ENCODE data around the gene OGDH.

Gene OGDH

DNA sequence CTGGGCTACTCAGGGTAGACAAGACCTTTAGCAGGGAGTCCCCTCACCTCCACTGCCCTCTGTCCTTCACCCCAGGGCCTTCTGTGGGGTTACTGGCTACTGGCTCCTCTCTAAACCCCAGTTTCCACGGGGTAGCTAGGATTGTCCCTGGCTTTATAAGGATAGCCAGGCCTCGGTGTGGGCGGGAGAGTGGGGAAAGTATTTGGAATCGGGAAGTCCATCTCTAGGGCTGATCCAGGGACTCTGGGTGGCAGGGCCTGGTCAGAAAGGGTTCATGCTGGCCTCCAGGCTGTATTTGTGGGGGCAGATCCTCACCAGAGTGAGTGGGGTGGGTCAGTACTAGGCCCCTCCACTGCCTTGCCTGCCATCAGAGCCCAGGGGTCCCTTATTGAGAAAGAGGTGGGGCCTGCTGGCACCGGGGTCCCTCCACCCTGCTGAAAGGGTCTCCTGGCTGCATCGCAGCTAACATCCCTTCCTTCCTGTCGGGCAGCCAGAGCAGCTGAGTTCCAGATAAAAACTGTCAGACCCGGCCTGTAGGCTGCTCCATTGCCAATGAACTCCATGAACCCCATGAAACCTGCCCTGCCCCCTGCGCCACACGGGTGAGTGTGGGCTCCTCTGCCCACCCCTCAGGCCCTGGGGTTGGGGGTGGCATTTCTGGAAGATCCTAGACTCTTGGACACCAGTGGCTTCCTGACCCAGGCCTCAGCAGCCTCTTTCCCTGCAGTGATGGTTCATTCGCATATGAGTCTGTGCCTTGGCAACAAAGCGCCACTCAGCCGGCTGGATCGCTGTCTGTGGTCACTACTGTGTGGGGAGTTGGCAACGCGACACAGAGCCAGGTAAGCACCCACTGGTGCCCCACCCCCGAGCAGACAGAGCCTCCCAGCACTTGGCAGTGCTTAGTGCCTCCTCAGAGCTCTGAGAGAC lies 149.5 kb downstream of the OGDH start:
- Histone ChIP-seq H3K4me1 (ENCODE audit: insufficient read depth, low read length) (peaks cover 38% of the 10 kb centered on the region), H3K27ac (ENCODE audit: low read depth, low read length) (peak overlapping the region; percentile 66), H3K4me3 (ENCODE audit: low read depth in 1 of 2, low read length in 2 of 2) (peak overlapping the region in 1 of 2 donors; percentile 19), H3K9ac (ENCODE audit: low read length) (no peak overlapping the region), H3K36me3 (ENCODE audit: insufficient read depth, low read length) (peaks cover 22% of the 10 kb centered on the region), H3K9me3 (ENCODE audit: low read length) (no peaks in the 10 kb centered on the region), H3K27me3 (ENCODE audit: control insufficient read depth in 1 of 2, insufficient read depth in 2 of 2, low read length in 2 of 2) (no peaks in the 10 kb centered on the region)

DNA sequence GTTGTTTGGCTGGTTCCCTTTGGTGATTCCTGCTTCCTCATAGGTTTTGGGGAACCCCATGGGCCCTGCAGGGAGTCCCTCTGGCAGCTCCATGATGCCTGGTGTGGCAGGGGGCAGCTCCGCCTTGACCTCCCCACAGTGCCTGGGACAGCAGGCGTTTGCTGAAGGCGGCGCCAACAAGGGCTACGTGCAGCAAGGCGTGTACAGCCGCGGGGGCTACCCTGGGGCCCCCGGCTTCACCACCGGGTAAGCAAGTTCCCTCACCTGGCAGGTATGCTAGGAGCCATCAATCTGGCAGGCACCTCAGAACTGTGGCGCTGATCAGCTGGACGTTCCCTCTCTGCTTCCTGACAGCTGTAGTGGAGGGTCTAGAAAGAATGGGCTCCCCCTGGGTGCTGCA lies 150.5 kb downstream of the OGDH start:
- H3K9ac ChIP-seq (ENCODE audit: low read length), result no peak overlapping the region

DNA sequence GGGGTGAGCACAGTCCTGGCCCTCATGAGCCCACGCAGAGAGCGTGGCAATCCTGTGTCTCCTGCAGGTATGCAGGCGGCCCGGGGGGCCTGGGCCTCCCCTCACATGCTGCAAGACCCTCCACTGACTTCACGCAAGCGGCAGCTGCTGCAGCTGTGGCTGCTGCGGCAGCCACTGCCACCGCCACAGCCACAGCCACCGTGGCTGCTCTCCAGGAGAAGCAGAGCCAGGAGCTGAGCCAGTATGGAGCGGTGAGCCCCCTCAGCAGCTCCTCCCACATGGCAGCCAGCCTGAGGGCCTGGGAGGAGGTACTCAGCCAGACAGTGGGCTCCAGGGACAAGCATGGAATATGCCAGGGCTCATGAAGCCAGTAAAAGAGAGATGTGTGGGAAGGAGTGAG lies 150.9 kb downstream of the OGDH start:
- peaks cover 30% of the 10 kb centered on the region for H3K36me3 ChIP-seq (ENCODE audit: insufficient read depth, low read length)
- peaks cover 41% of the 10 kb centered on the region for H3K4me1 ChIP-seq (ENCODE audit: insufficient read depth, low read length)
- no peak overlapping the region for H3K27ac ChIP-seq (ENCODE audit: low read depth, low read length)
- H3K9ac ChIP-seq (ENCODE audit: low read length), result no peak overlapping the region
- H3K4me3 ChIP-seq (ENCODE audit: low read depth in 1 of 2, low read length in 2 of 2), result peak overlapping the region in 1 of 2 donors; percentile 3
- no peaks in the 10 kb centered on the region for H3K27me3 ChIP-seq (ENCODE audit: control insufficient read depth in 1 of 2, insufficient read depth in 2 of 2, low read length in 2 of 2)
- H3K9me3 ChIP-seq (ENCODE audit: low read length), result no peaks in the 10 kb centered on the region

More for the DNA sequence above, 150.5 kb downstream of the OGDH start:
- peaks cover 27% of the 10 kb centered on the region for H3K36me3 ChIP-seq (ENCODE audit: insufficient read depth, low read length)
- H3K9me3 ChIP-seq (ENCODE audit: low read length), result no peaks in the 10 kb centered on the region
- H3K4me1 ChIP-seq (ENCODE audit: insufficient read depth, low read length), result peaks cover 38% of the 10 kb centered on the region
- no peak overlapping the region for H3K27ac ChIP-seq (ENCODE audit: low read depth, low read length)
- no peaks in the 10 kb centered on the region for H3K27me3 ChIP-seq (ENCODE audit: control insufficient read depth in 1 of 2, insufficient read depth in 2 of 2, low read length in 2 of 2)
- peak overlapping the region in 1 of 2 donors; percentile 3 for H3K4me3 ChIP-seq (ENCODE audit: low read depth in 1 of 2, low read length in 2 of 2)

DNA sequence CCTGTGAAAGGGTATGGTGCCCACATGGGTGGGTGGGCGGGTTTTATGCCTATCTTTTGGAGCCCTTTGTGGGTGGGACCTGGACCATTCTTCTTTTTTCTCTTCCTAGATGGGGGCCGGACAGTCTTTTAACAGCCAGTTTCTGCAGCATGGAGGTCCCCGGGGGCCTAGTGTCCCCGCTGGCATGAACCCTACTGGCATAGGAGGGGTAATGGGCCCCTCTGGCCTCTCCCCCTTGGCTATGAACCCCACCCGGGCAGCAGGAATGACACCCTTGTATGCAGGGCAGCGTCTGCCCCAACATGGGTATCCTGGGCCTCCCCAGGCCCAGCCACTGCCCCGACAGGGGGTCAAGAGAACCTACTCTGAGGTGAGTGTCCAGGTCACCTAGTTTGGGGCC lies 151.3 kb downstream of the OGDH start:
- Histone ChIP-seq H3K36me3 (ENCODE audit: insufficient read depth, low read length) (peaks cover 32% of the 10 kb centered on the region), H3K27me3 (ENCODE audit: control insufficient read depth in 1 of 2, insufficient read depth in 2 of 2, low read length in 2 of 2) (no peaks in the 10 kb centered on the region), H3K4me3 (ENCODE audit: low read depth in 1 of 2, low read length in 2 of 2) (no peak overlapping the region), H3K9me3 (ENCODE audit: low read length) (no peaks in the 10 kb centered on the region), H3K9ac (ENCODE audit: low read length) (no peak overlapping the region), H3K4me1 (ENCODE audit: insufficient read depth, low read length) (peaks cover 44% of the 10 kb centered on the region), H3K27ac (ENCODE audit: low read depth, low read length) (no peak overlapping the region)
